Motor neuron (in vitro differentiated cells): ENCODE results near the gene TRIM38. TPM values are rescaled to one million over a fixed set of nuclear protein-coding genes. Genes with fewer than 3 reads are reported as not detected.
"Not testable (repeated sequence)": the region's sequence is repeated elsewhere in the genome, so short reads cannot be mapped to it uniquely, and the experiment has no call there.

ENCODE experiments used
- ATAC-seq, 8 experiments: fragments of 200-7000 bp; cut with Tn5 transposase; replicated peaks in 6 of 8; 2 replicates each; pipeline ENCODE4 v1.8.0; 2021; ENCODE audit warnings: mild to moderate bottlenecking in 8 of 8, moderate library complexity in 8 of 8
- H3K27ac ChIP-seq, 2 donors: fragments of 250-450 bp; sonication (Bioruptor Pico); 2 replicates each; pipeline ENCODE4 v1.9.0; 2021; ENCODE audit warnings: antibody characterized with exemption in 2 of 2, mild to moderate bottlenecking in 2 of 2, moderate library complexity in 1 of 2
- H3K4me1 ChIP-seq, 2 donors: fragments of 250-450 bp; sonication (Bioruptor Pico); replicated peaks in 1 of 2; 2 replicates each; pipeline ENCODE4 v1.6.1; 2021; ENCODE audit warnings: antibody characterized with exemption in 2 of 2, mild to moderate bottlenecking in 2 of 2, moderate library complexity in 1 of 2
- H3K4me3 ChIP-seq, 5 donors: fragments of 250-450 bp; sonication (Bioruptor Pico); 2 replicates each; pipeline ENCODE4 v1.9.0; 2021; ENCODE audit warnings: antibody characterized with exemption in 5 of 5, mild to moderate bottlenecking in 5 of 5, moderate library complexity in 4 of 5
- WGBS, 10 experiments: fragments of 450-650 bp; shearing (Covaris generic); methylation state at CpG; one replicate each; pipeline ENCODE4 v1.0.0; 2022; 5-methylcytosine and 5-hydroxymethylcytosine counted together
- in situ Hi-C, 9 experiments: fragments of 400-800 bp; cut with MboI; loops; one replicate each; pipeline ENCODE4 v1.15.0; 2021; ENCODE audit warnings: low sequenced_read_pairs in 9 of 9, low pct_unique_long_range_greater_than_20kb in 2 of 9; ENCODE audit not compliant: unreplicated experiment in 9 of 9
- total RNA-seq, 8 experiments: library from RNA; unstranded; fragments of 300-600 nt; gene quantifications; 2 replicates each; pipeline versions ENCODE4 v1.2.3 to v1.2.4, GENCODE V29; 2022

Gene TRIM38
- total RNA-seq, 8 experiments from 2014 or later: 0.05 to 24.1 (median 1.5) TPM

DNA sequence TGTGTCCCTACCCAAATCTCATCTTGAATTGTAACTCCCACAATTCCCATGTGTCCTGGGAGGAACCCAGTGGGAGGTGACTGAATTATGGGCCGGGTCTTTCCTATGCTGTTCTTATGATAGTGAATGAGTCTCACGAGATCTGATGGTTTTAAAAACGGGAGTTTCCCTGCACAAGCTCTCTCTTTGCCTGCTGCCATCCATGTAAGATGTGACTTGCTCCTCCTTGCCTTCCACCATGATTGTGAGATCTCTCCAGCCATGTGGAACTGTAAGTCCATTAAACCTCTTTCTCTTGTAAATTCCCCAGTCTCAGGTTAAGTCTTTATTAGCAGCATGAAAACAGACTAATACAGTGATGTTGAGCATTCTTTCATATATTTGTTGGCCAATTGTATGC lies 16.9 kb upstream of the TRIM38 start:
- in situ Hi-C loops: loop anchor here in 2 of 9 experiments (25.0 kb wide), 3 partner anchors 333 to 708 kb away; no protein-coding TSS in a partner anchor
- not testable (repeated sequence) for ATAC-seq, H3K27ac ChIP-seq, H3K4me3 ChIP-seq, H3K4me1 ChIP-seq
- WGBS, 10 experiments: 33 to 100% (median 83%) methylated on average over 1 to 3 of the region's 3 CpGs; no CpG with 5 or more reads in 5 of the 10 experiments

GRCh38 chr6:25946631-25947030 lies 16.0 kb upstream of the TRIM38 start:
- in situ Hi-C loops: loop anchor here in 2 of 9 experiments (25.0 kb wide), 3 partner anchors 334 to 709 kb away; no protein-coding TSS in a partner anchor
- no peaks in the 10 kb centered on the region for H3K4me1 ChIP-seq
- H3K27ac ChIP-seq: no peak overlapping the region
- no peak for ATAC-seq
- 57 to 100% (median 92%) methylated on average over 1 to 2 of the region's 2 CpGs; no CpG with 5 or more reads in 1 of the 10 experiments for WGBS, 10 experiments
- no peak overlapping the region for H3K4me3 ChIP-seq

DNA sequence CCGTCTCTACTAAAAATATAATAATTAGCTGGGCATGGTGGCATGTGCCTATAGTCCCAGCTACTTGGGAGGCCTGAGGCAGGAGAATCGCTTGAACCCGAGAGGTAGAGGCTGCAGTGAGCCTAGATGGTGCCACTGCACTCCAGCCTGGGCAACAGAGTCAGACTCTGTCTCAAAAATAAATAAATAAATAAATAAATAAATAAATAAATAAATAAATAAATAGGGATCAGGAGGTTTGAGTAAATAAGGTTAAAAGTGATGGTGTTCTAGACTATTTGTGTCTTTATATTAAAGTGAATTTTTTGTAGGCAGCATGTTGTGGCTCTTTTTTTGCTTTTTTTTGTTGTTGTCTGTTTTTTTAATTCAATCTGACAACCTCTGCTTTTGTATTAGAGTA lies 15.1 kb upstream of the TRIM38 start:
- not testable (repeated sequence) for H3K4me1 ChIP-seq, H3K4me3 ChIP-seq, ATAC-seq, H3K27ac ChIP-seq
- in situ Hi-C loops: loop anchor here in 2 of 9 experiments (25.0 kb wide), 3 partner anchors 335 to 710 kb away; no protein-coding TSS in a partner anchor
- 80 to 100% (median 98%) methylated on average over 1 to 3 of the region's 3 CpGs; no CpG with 5 or more reads in 2 of the 10 experiments for WGBS, 10 experiments

- no peak for ATAC-seq
- in situ Hi-C loops: loop anchor here in 2 of 9 experiments (25.0 kb wide), 3 partner anchors 337 to 712 kb away; no protein-coding TSS in a partner anchor
- Histone ChIP-seq H3K27ac (no peak overlapping the region), H3K4me1 (no peaks in the 10 kb centered on the region), H3K4me3 (no peak overlapping the region)
- 18 to 100% (median 60%) methylated on average over 1 of the region's 1 CpG; no CpG with 5 or more reads in 1 of the 10 experiments for WGBS, 10 experiments
These were observed 12.9 kb upstream of the TRIM38 start for GRCh38 chr6:25949695-25950094.

GRCh38 chr6:25950297-25950696 lies 12.3 kb upstream of the TRIM38 start:
- Histone ChIP-seq H3K27ac (no peak overlapping the region), H3K4me1 (no peaks in the 10 kb centered on the region), H3K4me3 (no peak overlapping the region)
- 6 to 94% (median 83%) methylated on average over 1 to 4 of the region's 4 CpGs; no CpG with 5 or more reads in 1 of the 10 experiments for WGBS, 10 experiments
- in situ Hi-C loops: no loop called here
- no peak for ATAC-seq

- Histone ChIP-seq H3K27ac (no peak overlapping the region), H3K4me1 (no peaks in the 10 kb centered on the region), H3K4me3 (no peak overlapping the region)
- WGBS, 10 experiments: 41 to 100% (median 83%) methylated on average over 1 to 7 of the region's 7 CpGs
- ATAC-seq: peak in 3 of 8 experiments; percentile 69 to 89 (median 69)
- in situ Hi-C loops: no loop called here
These were observed 11.1 kb upstream of the TRIM38 start for GRCh38 chr6:25951296-25952032.

- no peak for ATAC-seq
- Histone ChIP-seq H3K4me1 (no peaks in the 10 kb centered on the region), H3K4me3 (no peak overlapping the region), H3K27ac (no peak overlapping the region)
- in situ Hi-C loops: no loop called here
- 53 to 100% (median 80%) methylated on average over 1 to 2 of the region's 2 CpGs; no CpG with 5 or more reads in 1 of the 10 experiments for WGBS, 10 experiments
These were observed 10.1 kb upstream of the TRIM38 start for GRCh38 chr6:25952535-25952934.

DNA sequence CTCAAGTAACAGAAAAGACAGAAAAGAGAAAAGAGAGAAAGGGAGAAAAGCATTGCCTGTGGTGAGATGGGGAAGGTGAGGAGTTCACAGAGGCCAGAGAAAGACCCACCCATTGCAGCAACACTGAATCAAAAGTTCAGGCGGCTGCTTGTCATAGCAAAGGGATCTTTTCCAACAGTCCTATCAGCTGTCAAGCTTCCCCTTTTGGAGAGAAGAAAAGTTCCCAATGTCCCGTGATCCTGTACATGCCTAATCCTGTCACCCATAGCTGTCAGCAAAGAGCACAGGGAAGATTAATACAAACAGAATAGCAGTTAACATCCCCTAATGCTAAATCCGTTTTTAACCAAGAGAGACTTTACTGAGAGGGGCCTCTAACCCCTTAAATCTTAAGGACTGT lies 8.9 kb upstream of the TRIM38 start:
- Histone ChIP-seq H3K4me1 (no peaks in the 10 kb centered on the region), H3K27ac (no peak overlapping the region), H3K4me3 (no peak overlapping the region)
- 47 to 100% (median 76%) methylated on average over 1 to 3 of the region's 3 CpGs; no CpG with 5 or more reads in 6 of the 10 experiments for WGBS, 10 experiments
- in situ Hi-C loops: no loop called here
- ATAC-seq: peak in 1 of 8 experiments; percentile 16

- WGBS, 10 experiments: 60% methylated on average over 1 of the region's 1 CpG; no CpG with 5 or more reads in 9 of the 10 experiments
These were observed 7.8 kb upstream of the TRIM38 start for GRCh38 chr6:25954756-25955155.

DNA sequence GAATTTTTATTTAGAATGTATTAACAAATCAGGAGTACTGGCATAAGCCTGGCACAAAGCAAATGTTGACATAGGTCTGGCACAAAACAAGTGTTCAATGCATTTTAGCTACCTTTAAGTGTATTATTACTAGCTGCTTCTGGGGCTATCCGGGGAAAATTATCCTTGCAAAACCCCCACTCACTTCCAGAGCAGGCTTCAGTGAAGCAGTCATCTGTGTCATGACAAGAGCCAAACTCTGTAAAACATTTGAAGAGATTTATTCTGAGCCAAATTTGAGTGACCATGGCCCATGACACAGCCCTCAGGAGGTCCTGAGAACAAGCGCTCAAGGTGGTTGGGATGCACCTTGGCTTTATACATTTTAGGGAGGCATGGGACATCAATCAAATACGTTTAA lies 6.4 kb upstream of the TRIM38 start:
- H3K4me3 ChIP-seq: no peak overlapping the region
- no peak for ATAC-seq
- 0 to 82% (median 80%) methylated on average over 1 to 3 of the region's 3 CpGs; no CpG with 5 or more reads in 4 of the 10 experiments for WGBS, 10 experiments
- no peak overlapping the region for H3K27ac ChIP-seq
- in situ Hi-C loops: no loop called here
- H3K4me1 ChIP-seq: no peaks in the 10 kb centered on the region

More at GRCh38 chr6:25954756-25955155, 7.8 kb upstream of the TRIM38 start:
- Histone ChIP-seq H3K4me3 (no peak overlapping the region), H3K27ac (no peak overlapping the region), H3K4me1 (no peaks in the 10 kb centered on the region)
- no peak for ATAC-seq
- in situ Hi-C loops: no loop called here

GRCh38 chr6:25958700-25959162 lies 3.9 kb upstream of the TRIM38 start:
- peaks cover 0 to 4% of the 10 kb centered on the region in 2 donors for H3K4me1 ChIP-seq
- in situ Hi-C loops: no loop called here
- 36 to 100% (median 84%) methylated on average over 1 to 3 of the region's 3 CpGs; no CpG with 5 or more reads in 3 of the 10 experiments for WGBS, 10 experiments
- H3K4me3 ChIP-seq: no peak overlapping the region
- no peak overlapping the region for H3K27ac ChIP-seq
- ATAC-seq: peak in 2 of 8 experiments; percentile 3

- 0 to 83% (median 69%) methylated on average over 1 to 2 of the region's 2 CpGs; no CpG with 5 or more reads in 3 of the 10 experiments for WGBS, 10 experiments
- ATAC-seq: no peak
- H3K4me1 ChIP-seq: peaks cover 0 to 4% of the 10 kb centered on the region in 2 donors
- no peak overlapping the region for H3K4me3 ChIP-seq
- in situ Hi-C loops: no loop called here
- H3K27ac ChIP-seq: no peak overlapping the region
These were observed 2.6 kb upstream of the TRIM38 start for GRCh38 chr6:25959890-25960536.

- in situ Hi-C loops: no loop called here
- no peak for ATAC-seq
- Histone ChIP-seq H3K27ac (no peak overlapping the region), H3K4me1 (peaks cover 0 to 4% of the 10 kb centered on the region in 2 donors), H3K4me3 (no peak overlapping the region)
- 70 to 100% (median 85%) methylated on average over 1 to 3 of the region's 3 CpGs; no CpG with 5 or more reads in 4 of the 10 experiments for WGBS, 10 experiments
These were observed 1.9 kb upstream of the TRIM38 start for GRCh38 chr6:25960734-25961133.
